Right lobe of liver (tissue), 4 donors: ENCODE data around the gene ZNF506.

Source experiments
- CTCF ChIP-seq, 4 donors: fragments of 200-600 bp in 3 of 4; fragments of 450-650 bp in 1 of 4; IDR thresholded peaks; one replicate each; pipeline versions ENCODE4 v1.5.1 to v1.8.0; 2016 to 2022; ENCODE audit warnings: antibody characterized with exemption in 4 of 4, mild to moderate bottlenecking in 2 of 4
- POLR2A ChIP-seq: fragments of 450-650 bp; IDR thresholded peaks from one replicate; pipeline ENCODE4 v1.6.1; 2017; ENCODE audit warnings: antibody characterized with exemption, mild to moderate bottlenecking
- donor health status: DM: no; HTN: no; CAD: no.
- donor health status: DM: no; HTN: no; CAD: no.
- donor health status: DM: no; HTN: yes; CAD: no.

- TF ChIP-seq CTCF (IDR thresholded peaks at IDR 0.05) (no peak), POLR2A (no peak)
Observed at GRCh38 chr19:19847781-19848180, 26.2 kb upstream of the ZNF506 start.
